AG09319 (cell line): ENCODE measurements around the gene YARS1.

Source experiments
- DNase-seq: peaks from one replicate; pipeline ENCODE4 v3.0.0-alpha.2; 2010; ENCODE audit warnings: low read depth; ENCODE audit errors: extremely low read depth
- TF ChIP-seq, protein P1 (sequence below): IDR thresholded peaks from 2 replicates; pipeline ENCODE4 v1.5.1; 2011; ENCODE audit warnings: low read depth, mild to moderate bottlenecking, inconsistent platforms, low read length, moderate library complexity

YARS1 gene

DNA sequence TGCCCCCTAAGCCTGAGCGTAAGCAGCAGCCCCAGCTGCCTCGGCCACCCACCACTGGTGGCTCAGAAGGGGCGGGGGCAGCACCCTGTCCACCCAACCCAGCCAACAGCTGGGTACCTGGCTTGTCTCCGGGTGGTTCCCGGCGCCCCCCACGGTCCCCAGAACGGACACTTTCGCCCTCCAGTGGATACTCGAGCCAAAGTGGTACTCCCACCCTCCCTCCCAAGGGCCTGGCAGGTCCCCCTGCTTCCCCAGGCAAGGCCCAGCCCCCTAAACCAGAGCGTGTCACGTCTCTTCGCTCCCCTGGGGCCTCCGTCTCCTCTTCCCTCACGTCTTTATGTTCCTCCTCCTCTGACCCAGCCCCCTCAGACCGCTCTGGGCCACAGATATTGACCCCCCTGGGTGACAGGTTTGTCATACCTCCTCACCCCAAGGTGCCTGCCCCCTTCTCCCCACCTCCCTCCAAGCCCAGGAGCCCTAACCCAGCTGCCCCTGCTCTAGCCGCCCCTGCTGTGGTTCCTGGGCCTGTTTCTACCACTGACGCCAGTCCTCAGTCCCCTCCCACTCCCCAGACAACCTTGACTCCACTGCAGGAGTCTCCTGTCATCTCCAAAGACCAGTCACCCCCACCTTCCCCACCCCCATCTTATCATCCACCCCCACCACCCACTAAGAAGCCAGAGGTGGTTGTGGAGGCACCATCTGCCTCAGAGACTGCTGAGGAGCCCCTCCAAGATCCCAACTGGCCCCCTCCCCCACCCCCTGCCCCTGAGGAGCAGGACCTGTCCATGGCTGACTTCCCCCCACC lies 46.2 kb downstream of the YARS1 start:
- TF ChIP-seq, protein P1, sequence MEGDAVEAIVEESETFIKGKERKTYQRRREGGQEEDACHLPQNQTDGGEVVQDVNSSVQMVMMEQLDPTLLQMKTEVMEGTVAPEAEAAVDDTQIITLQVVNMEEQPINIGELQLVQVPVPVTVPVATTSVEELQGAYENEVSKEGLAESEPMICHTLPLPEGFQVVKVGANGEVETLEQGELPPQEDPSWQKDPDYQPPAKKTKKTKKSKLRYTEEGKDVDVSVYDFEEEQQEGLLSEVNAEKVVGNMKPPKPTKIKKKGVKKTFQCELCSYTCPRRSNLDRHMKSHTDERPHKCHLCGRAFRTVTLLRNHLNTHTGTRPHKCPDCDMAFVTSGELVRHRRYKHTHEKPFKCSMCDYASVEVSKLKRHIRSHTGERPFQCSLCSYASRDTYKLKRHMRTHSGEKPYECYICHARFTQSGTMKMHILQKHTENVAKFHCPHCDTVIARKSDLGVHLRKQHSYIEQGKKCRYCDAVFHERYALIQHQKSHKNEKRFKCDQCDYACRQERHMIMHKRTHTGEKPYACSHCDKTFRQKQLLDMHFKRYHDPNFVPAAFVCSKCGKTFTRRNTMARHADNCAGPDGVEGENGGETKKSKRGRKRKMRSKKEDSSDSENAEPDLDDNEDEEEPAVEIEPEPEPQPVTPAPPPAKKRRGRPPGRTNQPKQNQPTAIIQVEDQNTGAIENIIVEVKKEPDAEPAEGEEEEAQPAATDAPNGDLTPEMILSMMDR, result no peak
- no peak for DNase-seq

DNA sequence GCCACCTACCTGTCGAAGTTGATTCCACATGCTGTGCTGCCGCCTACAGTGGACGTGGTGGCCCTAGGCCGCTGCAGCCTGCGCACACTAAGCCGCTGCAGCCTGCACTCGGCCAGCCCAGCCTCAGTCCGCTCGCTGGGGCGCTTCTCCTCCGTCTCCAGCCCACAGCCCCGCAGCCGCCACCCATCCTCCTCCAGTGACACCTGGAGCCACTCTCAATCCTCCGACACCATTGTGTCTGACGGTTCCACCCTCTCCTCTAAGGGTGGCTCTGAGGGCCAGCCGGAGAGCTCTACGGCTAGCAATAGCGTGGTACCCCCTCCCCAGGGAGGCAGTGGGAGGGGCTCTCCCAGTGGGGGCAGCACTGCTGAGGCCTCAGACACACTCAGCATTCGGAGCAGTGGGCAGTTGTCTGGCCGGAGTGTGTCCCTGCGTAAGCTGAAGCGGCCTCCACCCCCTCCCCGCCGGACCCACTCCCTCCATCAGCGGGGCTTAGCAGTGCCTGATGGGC lies 46.9 kb downstream of the YARS1 start:
- TF ChIP-seq, protein P1, result no peak
- DNase-seq, result no peak

DNA sequence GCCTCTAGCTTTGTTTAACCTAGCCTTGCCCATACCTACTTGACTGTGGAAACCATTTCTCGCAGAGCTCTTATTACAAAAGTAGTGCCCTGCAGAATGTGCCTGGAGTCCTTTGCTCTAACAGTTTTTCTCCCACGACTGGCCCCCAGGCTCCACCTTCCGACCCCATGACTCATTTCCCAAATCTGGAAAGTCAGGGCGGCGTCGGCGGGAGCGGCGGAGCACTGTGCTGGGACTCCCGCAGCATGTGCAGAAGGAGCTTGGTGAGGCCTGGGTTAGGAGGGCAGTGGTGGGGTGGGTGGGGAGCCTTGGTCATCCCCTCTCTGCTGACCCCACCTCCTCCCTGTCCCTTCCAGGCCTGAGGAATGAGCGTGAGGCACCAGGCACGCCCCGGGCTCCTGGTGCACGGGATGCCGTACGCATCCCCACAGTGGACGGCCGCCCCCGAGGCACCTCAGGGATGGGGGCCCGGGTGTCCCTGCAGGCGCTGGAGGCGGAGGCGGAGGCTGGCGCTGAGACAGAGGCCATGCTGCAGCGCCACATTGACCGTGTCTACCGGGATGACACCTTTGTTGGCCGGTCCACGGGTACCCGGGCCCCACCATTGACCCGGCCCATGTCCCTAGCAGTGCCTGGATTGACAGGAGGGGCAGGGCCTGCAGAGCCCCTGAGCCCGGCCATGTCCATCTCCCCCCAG lies 47.5 kb downstream of the YARS1 start:
- TF ChIP-seq, protein P1, result no peak
- no peak for DNase-seq

DNA sequence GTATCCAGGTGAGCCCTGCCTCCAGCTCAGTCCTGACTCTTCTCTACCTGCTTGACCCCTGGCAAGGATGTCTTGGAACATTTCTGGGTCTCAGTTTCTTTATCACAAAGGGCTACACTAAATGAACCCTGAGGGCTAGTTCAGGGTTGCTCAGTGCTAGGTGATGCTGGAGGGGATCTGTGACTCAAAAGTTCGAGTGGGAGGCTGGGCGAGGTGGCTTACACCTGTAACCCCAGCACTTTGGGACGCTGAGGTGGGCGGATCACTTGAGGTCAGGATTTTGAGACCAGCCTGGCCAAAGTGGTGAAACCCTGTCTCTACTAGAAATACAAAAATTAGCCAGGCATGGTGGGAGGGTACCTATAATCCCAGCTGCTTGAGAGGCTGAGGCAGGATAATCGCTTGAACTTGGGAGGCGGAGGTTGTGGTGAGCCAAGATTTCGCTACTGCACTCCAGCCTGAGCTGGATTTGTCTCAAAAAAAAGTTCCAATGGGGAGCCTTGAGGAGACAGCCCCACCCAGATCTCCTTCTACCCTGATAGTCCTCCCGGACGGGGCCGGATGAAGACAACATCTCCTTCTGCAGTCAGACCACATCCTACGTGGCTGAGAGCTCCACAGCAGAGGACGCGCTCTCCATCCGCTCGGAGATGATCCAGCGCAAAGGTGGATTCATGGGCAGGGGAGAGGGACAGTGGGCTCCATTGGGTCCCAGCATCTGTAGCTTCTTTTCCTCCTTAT lies 48.9 kb downstream of the YARS1 start:
- no peak for DNase-seq
- TF ChIP-seq, protein P1, result no peak

DNA sequence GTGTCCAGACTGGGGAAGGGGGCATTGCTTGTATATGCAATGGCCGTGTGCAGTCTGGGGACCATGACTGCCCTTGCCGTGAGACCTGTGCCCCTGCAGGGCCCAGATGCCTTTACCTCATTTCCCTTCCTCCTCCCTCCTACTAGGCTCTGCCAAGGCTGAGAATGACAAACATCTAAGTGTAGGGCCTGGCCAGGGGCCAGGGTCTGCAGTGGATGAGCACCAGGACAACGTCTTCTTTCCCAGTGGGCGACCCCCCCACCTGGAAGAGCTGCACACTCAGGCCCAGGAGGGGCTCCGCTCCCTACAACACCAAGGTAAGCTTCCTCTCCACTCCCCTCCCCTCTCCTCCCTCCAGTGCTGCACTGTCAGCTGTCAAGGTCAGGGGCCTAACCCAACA lies 49.5 kb downstream of the YARS1 start:
- DNase-seq, result no peak
- TF ChIP-seq, protein P1, result no peak

DNA sequence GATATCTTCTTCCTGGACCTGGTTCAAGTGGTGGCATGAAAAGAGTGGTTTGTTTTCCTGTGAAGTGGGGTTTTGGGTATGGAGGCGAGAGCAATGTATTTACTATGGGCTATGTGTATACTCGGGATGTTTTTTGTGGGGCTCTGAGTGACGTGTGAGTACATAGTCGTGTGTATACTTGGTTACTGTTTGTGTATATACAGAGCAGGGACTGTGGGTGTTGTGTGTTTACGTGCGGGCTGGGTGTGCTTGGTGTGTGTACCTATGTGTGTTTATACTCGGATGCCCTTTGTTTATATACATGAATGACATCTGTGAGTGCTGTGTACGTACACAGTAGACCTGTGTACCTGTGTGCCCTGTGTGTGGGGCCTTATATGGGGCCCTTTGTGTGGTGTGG lies 50.0 kb downstream of the YARS1 start:
- TF ChIP-seq, protein P1, result no peak

More for the DNA sequence above, 50.0 kb downstream of the YARS1 start:
- DNase-seq, result no peak
